Measurements from ENCODE around the gene PRRT1. TPM values are rescaled to one million over a fixed set of nuclear protein-coding genes. Genes with fewer than 3 reads are reported as not detected.
A peak's percentile ranks its signal among the peaks of the same experiment; 100 is the strongest.
"Not testable (repeated sequence)": the region's sequence is repeated elsewhere in the genome, so short reads cannot be mapped to it uniquely, and the experiment has no call there.

PRRT1 gene
- total RNA-seq, 1 donor from 2014 or later = not detected

DNA sequence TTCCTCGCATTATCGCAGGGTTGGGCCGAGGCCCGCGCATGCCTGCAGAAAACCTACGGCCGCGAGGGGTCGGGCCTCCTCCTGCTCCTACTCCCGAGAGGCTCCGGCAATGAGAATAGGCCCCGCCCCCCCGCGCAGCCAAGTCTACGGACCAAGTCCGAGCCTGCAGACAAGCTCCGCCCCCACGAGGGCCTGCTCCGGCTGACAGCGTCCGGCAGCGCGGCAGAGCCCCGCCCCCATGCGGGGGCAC lies 43.8 kb upstream of the PRRT1 start:
- H3F3A ChIP-seq (ENCODE audit: low read depth) = peaks cover 30% of the 10 kb centered on the region
- peaks cover 9% of the 10 kb centered on the region for H3K79me2 ChIP-seq (ENCODE audit: low read depth)
- peak overlapping the region; percentile 93 for H3K4me3 Mint-ChIP-seq
- no peaks in the 10 kb centered on the region for H3K36me3 ChIP-seq
- H3K4me1 ChIP-seq = peaks cover 30% of the 10 kb centered on the region
- peaks cover 2% of the 10 kb centered on the region for H3K36me3 Mint-ChIP-seq
- peaks cover 49% of the 10 kb centered on the region for H3K4me1 Mint-ChIP-seq
- H3K27me3 Mint-ChIP-seq (ENCODE audit: insufficient read depth, low read depth) = peaks cover 2% of the 10 kb centered on the region
- H3K9ac ChIP-seq = no peak overlapping the region
- H4K20me1 ChIP-seq (ENCODE audit: low read depth) = no peaks in the 10 kb centered on the region
- DNase-seq (ENCODE audit: low spot score) = peak; percentile 100
- no peaks in the 10 kb centered on the region for H3K27me3 ChIP-seq
- H3K4me3 ChIP-seq = peak overlapping the region; percentile 70
- no peaks in the 10 kb centered on the region for H3K9me3 Mint-ChIP-seq
- no peak overlapping the region for H2AFZ ChIP-seq (replicated peaks)
- TF ChIP-seq EZH2 (IDR thresholded peaks at IDR 0.05) (no peak), EZH2phosphoT487 (IDR thresholded peaks at IDR 0.05) (no peak)
- TF ChIP-seq, protein P1, sequence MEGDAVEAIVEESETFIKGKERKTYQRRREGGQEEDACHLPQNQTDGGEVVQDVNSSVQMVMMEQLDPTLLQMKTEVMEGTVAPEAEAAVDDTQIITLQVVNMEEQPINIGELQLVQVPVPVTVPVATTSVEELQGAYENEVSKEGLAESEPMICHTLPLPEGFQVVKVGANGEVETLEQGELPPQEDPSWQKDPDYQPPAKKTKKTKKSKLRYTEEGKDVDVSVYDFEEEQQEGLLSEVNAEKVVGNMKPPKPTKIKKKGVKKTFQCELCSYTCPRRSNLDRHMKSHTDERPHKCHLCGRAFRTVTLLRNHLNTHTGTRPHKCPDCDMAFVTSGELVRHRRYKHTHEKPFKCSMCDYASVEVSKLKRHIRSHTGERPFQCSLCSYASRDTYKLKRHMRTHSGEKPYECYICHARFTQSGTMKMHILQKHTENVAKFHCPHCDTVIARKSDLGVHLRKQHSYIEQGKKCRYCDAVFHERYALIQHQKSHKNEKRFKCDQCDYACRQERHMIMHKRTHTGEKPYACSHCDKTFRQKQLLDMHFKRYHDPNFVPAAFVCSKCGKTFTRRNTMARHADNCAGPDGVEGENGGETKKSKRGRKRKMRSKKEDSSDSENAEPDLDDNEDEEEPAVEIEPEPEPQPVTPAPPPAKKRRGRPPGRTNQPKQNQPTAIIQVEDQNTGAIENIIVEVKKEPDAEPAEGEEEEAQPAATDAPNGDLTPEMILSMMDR (IDR thresholded peaks at IDR 0.05) = peak; percentile 34
- peak overlapping the region; percentile 86 for H3K4me2 ChIP-seq
- no peaks in the 10 kb centered on the region for H3K9me3 ChIP-seq (ENCODE audit: low read depth)
- H3K27ac ChIP-seq = peak overlapping the region; percentile 99
- H3K27ac Mint-ChIP-seq = peak overlapping the region; percentile 99

DNA sequence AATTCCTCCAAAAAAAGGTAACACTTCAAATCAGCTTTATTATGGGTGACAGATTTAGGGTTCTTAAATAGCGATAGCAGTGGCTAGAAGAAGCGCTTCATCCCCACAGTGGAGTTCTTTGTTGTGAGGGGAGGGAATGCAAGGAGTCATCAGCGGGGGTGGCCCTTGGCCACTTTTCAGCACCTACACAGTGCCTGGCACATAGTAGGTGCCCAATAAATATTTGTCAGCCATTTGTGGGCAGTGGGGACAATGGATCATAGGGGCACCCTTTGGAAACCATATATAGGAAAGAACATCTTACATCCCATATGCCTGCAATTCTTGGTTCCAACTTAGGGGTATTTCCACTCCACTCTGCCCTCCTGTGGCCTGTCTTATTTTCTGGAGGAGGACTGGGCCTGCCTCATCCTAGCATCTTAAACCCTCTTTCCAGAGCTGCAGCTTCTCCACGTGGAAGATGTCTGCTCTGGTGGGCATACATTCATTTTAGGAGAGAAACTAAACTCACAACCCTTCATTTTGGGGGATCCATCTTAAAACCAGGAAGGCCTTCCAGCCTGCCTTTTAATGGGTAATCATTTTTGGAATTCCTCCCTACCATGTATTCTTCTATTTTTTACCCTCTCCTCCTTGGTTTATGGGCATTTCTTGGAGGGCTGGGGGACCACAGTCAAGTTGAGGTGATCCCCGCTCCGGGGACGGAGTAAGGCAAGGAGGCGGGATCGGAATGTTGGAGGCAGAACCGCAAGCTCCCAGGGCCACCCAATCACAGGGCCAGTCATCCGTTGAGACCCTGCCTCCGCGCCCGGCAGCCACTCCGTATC lies 43.3 kb upstream of the PRRT1 start:
- Histone ChIP-seq H3K36me3 (no peaks in the 10 kb centered on the region), H2AFZ (replicated peaks) (no peak overlapping the region), H4K20me1 (ENCODE audit: low read depth) (no peaks in the 10 kb centered on the region), H3K27me3 (no peaks in the 10 kb centered on the region), H3K9me3 (ENCODE audit: low read depth) (no peaks in the 10 kb centered on the region), H3K9ac (peak overlapping the region; percentile 31), H3F3A (ENCODE audit: low read depth) (peaks cover 33% of the 10 kb centered on the region), H3K4me1 (peaks cover 32% of the 10 kb centered on the region), H3K27ac (peak overlapping the region; percentile 72), H3K4me2 (peak overlapping the region; percentile 82), H3K4me3 (peak overlapping the region; percentile 54), H3K79me2 (ENCODE audit: low read depth) (peaks cover 10% of the 10 kb centered on the region)
- peaks cover 2% of the 10 kb centered on the region for H3K36me3 Mint-ChIP-seq
- H3K4me1 Mint-ChIP-seq = peaks cover 51% of the 10 kb centered on the region
- H3K9me3 Mint-ChIP-seq = no peaks in the 10 kb centered on the region
- peak overlapping the region; percentile 99 for H3K27ac Mint-ChIP-seq
- H3K4me3 Mint-ChIP-seq = peak overlapping the region; percentile 93
- H3K27me3 Mint-ChIP-seq (ENCODE audit: insufficient read depth, low read depth) = peaks cover 2% of the 10 kb centered on the region
- peak; percentile 53 for DNase-seq (ENCODE audit: low spot score)
- TF ChIP-seq EZH2phosphoT487 (IDR thresholded peaks at IDR 0.05) (no peak), EZH2 (IDR thresholded peaks at IDR 0.05) (no peak)
- TF ChIP-seq, protein P1 (IDR thresholded peaks at IDR 0.05) = peak; percentile 37

DNA sequence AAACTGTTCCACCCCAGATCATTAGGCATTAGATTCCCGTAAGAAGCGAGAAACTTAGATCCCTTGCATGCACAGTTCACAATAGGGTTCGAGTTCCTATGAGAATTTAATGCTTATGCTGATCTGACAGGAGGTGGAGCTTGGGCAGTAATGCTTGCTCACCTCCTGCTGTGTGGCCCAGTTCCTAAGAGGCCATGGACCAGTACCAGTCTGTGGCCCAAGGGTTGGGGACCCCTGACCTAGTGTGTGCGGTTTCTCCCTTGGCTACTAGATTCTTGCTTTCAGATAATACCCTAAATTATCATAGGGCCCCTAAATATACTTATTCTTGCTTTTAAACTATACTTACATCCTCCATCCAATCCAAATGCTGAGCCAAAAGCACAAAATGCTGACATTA lies 42.6 kb upstream of the PRRT1 start:
- H3K4me2 ChIP-seq = peak overlapping the region; percentile 82
- H3K27me3 Mint-ChIP-seq (ENCODE audit: insufficient read depth, low read depth) = peaks cover 2% of the 10 kb centered on the region
- TF ChIP-seq EZH2phosphoT487 (IDR thresholded peaks at IDR 0.05) (no peak), EZH2 (IDR thresholded peaks at IDR 0.05) (no peak)

DNA sequence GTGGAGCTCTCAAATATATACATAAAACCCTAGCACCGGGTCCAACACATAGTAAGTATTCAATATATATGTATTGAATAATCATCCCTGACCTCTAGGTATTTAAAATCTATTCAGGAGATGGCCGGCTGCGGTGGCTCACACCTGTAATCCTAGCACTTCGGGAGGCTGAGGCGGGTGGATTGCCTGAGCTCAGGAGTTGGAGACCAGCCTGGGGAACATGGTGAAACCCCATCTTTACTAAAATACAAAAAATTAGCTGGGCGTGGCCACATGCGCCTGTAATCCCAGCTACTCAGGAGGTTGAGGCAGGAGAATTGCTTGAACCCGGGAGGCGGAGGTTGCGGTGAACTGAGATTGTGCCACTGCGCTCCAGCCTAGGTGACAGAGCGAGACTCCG lies 41.4 kb upstream of the PRRT1 start:
- H3K9me3 Mint-ChIP-seq; H3K36me3 Mint-ChIP-seq; H3K4me3 Mint-ChIP-seq; DNase-seq (ENCODE audit: low spot score); H2AFZ ChIP-seq (replicated peaks); H3K27ac ChIP-seq; H3K9ac ChIP-seq; H3K9me3 ChIP-seq (ENCODE audit: low read depth); H3K27me3 Mint-ChIP-seq (ENCODE audit: insufficient read depth, low read depth); H4K20me1 ChIP-seq (ENCODE audit: low read depth); H3K36me3 ChIP-seq; H3K27me3 ChIP-seq; H3K4me3 ChIP-seq: not testable (repeated sequence)
- Histone ChIP-seq H3K4me1 (peaks cover 32% of the 10 kb centered on the region), H3K79me2 (ENCODE audit: low read depth) (peaks cover 29% of the 10 kb centered on the region), H3K4me2 (peak overlapping the region; percentile 50), H3F3A (ENCODE audit: low read depth) (peaks cover 40% of the 10 kb centered on the region)
- H3K27ac Mint-ChIP-seq = peak overlapping the region; percentile 91
- peaks cover 57% of the 10 kb centered on the region for H3K4me1 Mint-ChIP-seq

More for the DNA sequence above, 42.6 kb upstream of the PRRT1 start:
- Histone ChIP-seq H3K36me3 (no peaks in the 10 kb centered on the region), H3K4me3 (no peak overlapping the region), H3K4me1 (peaks cover 32% of the 10 kb centered on the region), H3K9me3 (ENCODE audit: low read depth) (no peaks in the 10 kb centered on the region), H3K27ac (no peak overlapping the region), H3F3A (ENCODE audit: low read depth) (peaks cover 33% of the 10 kb centered on the region), H4K20me1 (ENCODE audit: low read depth) (no peaks in the 10 kb centered on the region), H2AFZ (replicated peaks) (no peak overlapping the region), H3K9ac (no peak overlapping the region), H3K79me2 (ENCODE audit: low read depth) (peaks cover 16% of the 10 kb centered on the region), H3K27me3 (no peaks in the 10 kb centered on the region)
- Mint-ChIP-seq H3K27ac (peak overlapping the region; percentile 99), H3K9me3 (no peaks in the 10 kb centered on the region), H3K36me3 (peaks cover 2% of the 10 kb centered on the region), H3K4me3 (peak overlapping the region; percentile 93), H3K4me1 (peaks cover 47% of the 10 kb centered on the region)
- DNase-seq (ENCODE audit: low spot score) = no peak
